Neural cell (in vitro differentiated cells): Measurements from ENCODE around the gene SUCLG2. TPM values are rescaled to one million over a fixed set of nuclear protein-coding genes. Genes with fewer than 3 reads are reported as not detected.

Experiments
- H2AFZ ChIP-seq: fragments of 200-600, 300-800 bp; sonication (generic), shearing (Covaris generic); 2 replicates; pipeline ENCODE4 v1.6.0; 2014; ENCODE audit warnings: low read depth, mild to moderate bottlenecking, antibody characterized with exemption, low read length, moderate library complexity
- H3F3A ChIP-seq: fragments of 200-600 bp; shearing (Covaris generic); 2 replicates; pipeline ENCODE4 v1.6.1; 2016; ENCODE audit warnings: mild to moderate bottlenecking, moderate library complexity, mixed read lengths, antibody characterized with exemption, low read length; ENCODE audit not compliant: insufficient read depth, poor library complexity, severe bottlenecking
- H3K27ac ChIP-seq: fragments of 200-600, 300-800 bp; sonication (generic), shearing (Covaris generic); 2 replicates; pipeline ENCODE4 v1.5.1; 2014; ENCODE audit warnings: mild to moderate bottlenecking, low read length, moderate library complexity
- H3K27me3 ChIP-seq: fragments of 300-800, 200-600 bp; sonication (generic), shearing (Covaris generic); 2 replicates; pipeline ENCODE4 v1.6.0; 2014; ENCODE audit warnings: mild to moderate bottlenecking, low read depth, low read length, moderate library complexity; ENCODE audit not compliant: insufficient read depth
- H3K36me3 ChIP-seq: fragments of 300-800, 200-600 bp; sonication (generic), shearing (Covaris generic); 2 replicates; pipeline ENCODE4 v1.5.1; 2014; ENCODE audit warnings: mild to moderate bottlenecking, antibody characterized with exemption, low read length, moderate library complexity; ENCODE audit not compliant: insufficient read depth
- H3K4me2 ChIP-seq: fragments of 300-800, 200-600 bp; sonication (generic), shearing (Covaris generic); 2 replicates; pipeline ENCODE4 v1.6.0; 2014; ENCODE audit warnings: mild to moderate bottlenecking, low read length
- H3K4me3 ChIP-seq: fragments of 300-800, 200-600 bp; sonication (generic), shearing (Covaris generic); 2 replicates; pipeline ENCODE4 v1.5.1; 2014; ENCODE audit warnings: mild to moderate bottlenecking, low read length, moderate library complexity
- H3K79me2 ChIP-seq: fragments of 200-600 bp; shearing (Covaris generic); replicated peaks from 2 replicates; pipeline ENCODE4 v1.6.0; 2014; ENCODE audit warnings: mild to moderate bottlenecking, low read length, moderate library complexity; ENCODE audit not compliant: insufficient read depth
- H3K9ac ChIP-seq: fragments of 300-800, 200-600 bp; sonication (generic), shearing (Covaris generic); 2 replicates; pipeline ENCODE4 v1.6.1; 2016; ENCODE audit warnings: mild to moderate bottlenecking, low read length, mixed read lengths
- H3K9me2 ChIP-seq: fragments of 200-600 bp; shearing (Covaris generic); 2 replicates; pipeline ENCODE4 v1.6.1; 2016; ENCODE audit warnings: mild to moderate bottlenecking, low read length, mixed read lengths; ENCODE audit not compliant: insufficient read depth
- H3K9me3 ChIP-seq: fragments of 200-600, 300-800 bp; sonication (generic), shearing (Covaris generic); 2 replicates; pipeline ENCODE4 v1.6.1; 2016; ENCODE audit warnings: mild to moderate bottlenecking, mixed run types, low read length, moderate library complexity, mixed read lengths
- H4K20me1 ChIP-seq: fragments of 200-600 bp; shearing (Covaris generic); 2 replicates; pipeline ENCODE4 v1.6.1; 2016; ENCODE audit warnings: mild to moderate bottlenecking, mixed run types; ENCODE audit not compliant: insufficient read depth
- EP300 ChIP-seq: fragments of 450-650 bp; conservative IDR thresholded peaks from 2 replicates; pipeline ENCODE4 v1.6.1; 2014; ENCODE audit warnings: antibody characterized with exemption, mild to moderate bottlenecking, moderate library complexity; ENCODE audit not compliant: poor library complexity, severe bottlenecking
- EZH2 ChIP-seq: fragments of 200-600, 300-800 bp; shearing (Covaris generic), sonication (generic); IDR thresholded peaks from 2 replicates; pipeline ENCODE4 v1.6.1; 2014; ENCODE audit warnings: antibody characterized with exemption, low read length, borderline replicate concordance, mild to moderate bottlenecking; ENCODE audit not compliant: insufficient read depth, poor library complexity, severe bottlenecking
- MXI1 ChIP-seq: fragments of 450-650 bp; conservative IDR thresholded peaks from 2 replicates; pipeline ENCODE4 v1.6.1; 2014; ENCODE audit warnings: antibody characterized with exemption, mild to moderate bottlenecking; ENCODE audit not compliant: poor library complexity, severe bottlenecking
- POLR2AphosphoS5 ChIP-seq: IDR thresholded peaks from 2 replicates; pipeline ENCODE4 v1.6.1; 2012
- RAD21 ChIP-seq: fragments of 450-650 bp; conservative IDR thresholded peaks from 2 replicates; pipeline ENCODE4 v1.6.1; 2014; ENCODE audit warnings: antibody characterized with exemption, mild to moderate bottlenecking, moderate library complexity
- SMC3 ChIP-seq: fragments of 450-650 bp; conservative IDR thresholded peaks from 2 replicates; pipeline ENCODE4 v1.6.1; 2014; ENCODE audit warnings: antibody characterized with exemption, mild to moderate bottlenecking, moderate library complexity; ENCODE audit not compliant: poor library complexity
- TAF1 ChIP-seq: IDR thresholded peaks from 2 replicates; pipeline ENCODE4 v1.6.1; 2012; ENCODE audit warnings: low read depth
- polyA plus RNA-seq: library from polyadenylated mRNA; depleted of rRNA; stranded (reverse); fragments of >200 nt; gene quantifications from 2 replicates; pipeline ENCODE4 v1.2.3, GENCODE V29; 2014
- TF ChIP-seq, protein P1 (sequence below): fragments of 450-650 bp; IDR thresholded peaks from 2 replicates; pipeline ENCODE4 v1.5.1; 2014; ENCODE audit warnings: antibody characterized with exemption, mild to moderate bottlenecking, moderate library complexity; ENCODE audit not compliant: poor library complexity, severe bottlenecking
- TF ChIP-seq, protein P2 (sequence below): IDR thresholded peaks from 2 replicates; pipeline ENCODE4 v1.6.1; 2012; ENCODE audit warnings: borderline replicate concordance

SUCLG2 gene
- polyA plus RNA-seq, 1 donor from 2014 or later: 0.15 TPM

DNA sequence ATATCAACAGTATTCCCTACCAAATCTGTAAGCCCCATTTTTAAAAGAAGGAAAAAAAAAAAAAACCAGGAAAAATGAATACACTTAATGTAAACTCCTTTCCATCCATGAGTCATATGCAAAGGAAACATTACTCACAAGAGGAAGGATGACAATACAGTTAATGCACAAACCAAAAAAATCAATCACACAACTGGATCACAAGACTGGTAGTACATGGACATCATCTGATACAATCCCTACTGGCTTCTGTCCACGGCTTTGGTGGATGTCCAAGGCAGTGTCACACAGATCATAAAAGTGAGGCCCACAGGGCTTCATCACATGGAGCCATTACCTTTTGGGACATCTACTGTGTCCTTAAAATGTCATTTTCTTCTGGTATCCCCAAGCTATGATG lies 44.0 kb downstream of the SUCLG2 start:
- Histone ChIP-seq H3K9me3 (no peaks in the 10 kb centered on the region), H3K4me3 (no peak overlapping the region), H3K9ac (no peak overlapping the region), H3K36me3 (no peaks in the 10 kb centered on the region), H3K79me2 (no peaks in the 10 kb centered on the region), H4K20me1 (no peaks in the 10 kb centered on the region), H3K27ac (no peak overlapping the region), H3K9me2 (no peaks in the 10 kb centered on the region), H3K27me3 (no peaks in the 10 kb centered on the region), H3K4me2 (no peak overlapping the region), H2AFZ (no peak overlapping the region), H3F3A (no peaks in the 10 kb centered on the region)
- no peak for TF ChIP-seq EP300
- TF ChIP-seq TAF1: no peak
- TF ChIP-seq, protein P1, sequence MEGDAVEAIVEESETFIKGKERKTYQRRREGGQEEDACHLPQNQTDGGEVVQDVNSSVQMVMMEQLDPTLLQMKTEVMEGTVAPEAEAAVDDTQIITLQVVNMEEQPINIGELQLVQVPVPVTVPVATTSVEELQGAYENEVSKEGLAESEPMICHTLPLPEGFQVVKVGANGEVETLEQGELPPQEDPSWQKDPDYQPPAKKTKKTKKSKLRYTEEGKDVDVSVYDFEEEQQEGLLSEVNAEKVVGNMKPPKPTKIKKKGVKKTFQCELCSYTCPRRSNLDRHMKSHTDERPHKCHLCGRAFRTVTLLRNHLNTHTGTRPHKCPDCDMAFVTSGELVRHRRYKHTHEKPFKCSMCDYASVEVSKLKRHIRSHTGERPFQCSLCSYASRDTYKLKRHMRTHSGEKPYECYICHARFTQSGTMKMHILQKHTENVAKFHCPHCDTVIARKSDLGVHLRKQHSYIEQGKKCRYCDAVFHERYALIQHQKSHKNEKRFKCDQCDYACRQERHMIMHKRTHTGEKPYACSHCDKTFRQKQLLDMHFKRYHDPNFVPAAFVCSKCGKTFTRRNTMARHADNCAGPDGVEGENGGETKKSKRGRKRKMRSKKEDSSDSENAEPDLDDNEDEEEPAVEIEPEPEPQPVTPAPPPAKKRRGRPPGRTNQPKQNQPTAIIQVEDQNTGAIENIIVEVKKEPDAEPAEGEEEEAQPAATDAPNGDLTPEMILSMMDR: no peak
- no peak for TF ChIP-seq EZH2
- TF ChIP-seq POLR2AphosphoS5: no peak
- TF ChIP-seq MXI1: no peak
- TF ChIP-seq SMC3: no peak
- no peak for TF ChIP-seq RAD21
- TF ChIP-seq, protein P2, sequence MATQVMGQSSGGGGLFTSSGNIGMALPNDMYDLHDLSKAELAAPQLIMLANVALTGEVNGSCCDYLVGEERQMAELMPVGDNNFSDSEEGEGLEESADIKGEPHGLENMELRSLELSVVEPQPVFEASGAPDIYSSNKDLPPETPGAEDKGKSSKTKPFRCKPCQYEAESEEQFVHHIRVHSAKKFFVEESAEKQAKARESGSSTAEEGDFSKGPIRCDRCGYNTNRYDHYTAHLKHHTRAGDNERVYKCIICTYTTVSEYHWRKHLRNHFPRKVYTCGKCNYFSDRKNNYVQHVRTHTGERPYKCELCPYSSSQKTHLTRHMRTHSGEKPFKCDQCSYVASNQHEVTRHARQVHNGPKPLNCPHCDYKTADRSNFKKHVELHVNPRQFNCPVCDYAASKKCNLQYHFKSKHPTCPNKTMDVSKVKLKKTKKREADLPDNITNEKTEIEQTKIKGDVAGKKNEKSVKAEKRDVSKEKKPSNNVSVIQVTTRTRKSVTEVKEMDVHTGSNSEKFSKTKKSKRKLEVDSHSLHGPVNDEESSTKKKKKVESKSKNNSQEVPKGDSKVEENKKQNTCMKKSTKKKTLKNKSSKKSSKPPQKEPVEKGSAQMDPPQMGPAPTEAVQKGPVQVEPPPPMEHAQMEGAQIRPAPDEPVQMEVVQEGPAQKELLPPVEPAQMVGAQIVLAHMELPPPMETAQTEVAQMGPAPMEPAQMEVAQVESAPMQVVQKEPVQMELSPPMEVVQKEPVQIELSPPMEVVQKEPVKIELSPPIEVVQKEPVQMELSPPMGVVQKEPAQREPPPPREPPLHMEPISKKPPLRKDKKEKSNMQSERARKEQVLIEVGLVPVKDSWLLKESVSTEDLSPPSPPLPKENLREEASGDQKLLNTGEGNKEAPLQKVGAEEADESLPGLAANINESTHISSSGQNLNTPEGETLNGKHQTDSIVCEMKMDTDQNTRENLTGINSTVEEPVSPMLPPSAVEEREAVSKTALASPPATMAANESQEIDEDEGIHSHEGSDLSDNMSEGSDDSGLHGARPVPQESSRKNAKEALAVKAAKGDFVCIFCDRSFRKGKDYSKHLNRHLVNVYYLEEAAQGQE: no peak

DNA sequence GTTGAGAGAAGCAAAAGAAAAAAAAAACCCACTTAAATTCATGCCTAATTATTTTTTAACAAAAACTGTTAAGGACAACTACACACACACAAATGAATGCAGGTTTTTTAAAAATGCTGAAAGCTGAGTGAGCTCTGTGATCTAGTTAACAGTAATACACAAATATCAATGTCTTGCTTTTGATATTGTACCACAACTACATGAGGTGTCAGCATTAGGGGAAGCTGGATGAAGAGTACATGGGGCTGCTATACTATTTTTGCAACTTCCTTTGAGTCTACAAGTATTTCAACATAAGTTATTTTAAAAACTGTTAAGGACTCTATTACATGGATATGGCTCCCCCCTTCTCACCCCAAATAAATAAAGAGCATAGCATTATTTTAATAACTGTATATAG lies 44.7 kb downstream of the SUCLG2 start:
- Histone ChIP-seq H3K9me3 (no peaks in the 10 kb centered on the region), H3K9ac (no peak overlapping the region), H3K27ac (no peak overlapping the region), H3F3A (no peaks in the 10 kb centered on the region), H3K27me3 (no peaks in the 10 kb centered on the region), H3K4me2 (no peak overlapping the region), H3K4me3 (no peak overlapping the region), H3K79me2 (no peaks in the 10 kb centered on the region), H3K9me2 (no peaks in the 10 kb centered on the region), H4K20me1 (no peaks in the 10 kb centered on the region), H3K36me3 (no peaks in the 10 kb centered on the region), H2AFZ (no peak overlapping the region)
- no peak for TF ChIP-seq EP300
- no peak for TF ChIP-seq POLR2AphosphoS5
- TF ChIP-seq TAF1: no peak
- no peak for TF ChIP-seq EZH2
- TF ChIP-seq RAD21: no peak
- no peak for TF ChIP-seq MXI1
- TF ChIP-seq, protein P2: no peak
- TF ChIP-seq, protein P1: no peak
- TF ChIP-seq SMC3: no peak
